Ovary (tissue), 3 donors: ENCODE measurements around the gene ANO7.

Experiments
- EP300 ChIP-seq: sonication (generic); formaldehyde crosslinking; IDR thresholded peaks from one replicate; pipeline ENCODE4 v1.6.1; 2017; ENCODE audit warnings: antibody characterized with exemption
- POLR2A ChIP-seq: fragments of 450-650 bp; IDR thresholded peaks from one replicate; pipeline ENCODE4 v1.6.1; 2017; ENCODE audit warnings: antibody characterized with exemption, mild to moderate bottlenecking, moderate library complexity
- TF ChIP-seq, protein P1 (sequence below), 3 donors: fragments of 450-650 bp in 2 of 3; fragments of 200-600 bp in 1 of 3; IDR thresholded peaks; one replicate each; pipeline versions ENCODE4 v1.5.1 to v1.8.0; 2016 to 2022; ENCODE audit warnings: antibody characterized with exemption in 3 of 3, mild to moderate bottlenecking in 1 of 3
- donor health status: DM: no; HTN: no; CAD: no.

DNA sequence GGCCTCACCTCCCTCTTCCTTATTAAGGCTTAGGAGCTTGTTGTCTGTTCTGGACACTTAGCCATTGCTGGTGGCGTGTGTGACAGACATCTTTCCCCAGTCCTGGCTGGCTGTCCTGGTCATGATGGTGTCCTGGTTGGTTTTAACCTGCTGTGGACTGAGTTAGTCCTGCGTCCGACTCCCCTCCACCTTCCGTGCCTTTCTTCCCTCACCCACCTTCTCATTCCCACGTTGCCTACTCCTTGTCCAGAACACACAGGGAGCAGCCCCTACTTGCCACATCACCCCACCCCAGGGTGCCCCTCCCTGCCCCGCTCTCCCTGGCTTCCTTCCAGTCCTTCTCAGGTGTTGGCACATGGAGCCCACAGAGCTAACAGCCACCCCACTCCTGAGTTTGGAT, 9.5 kb downstream of the ANO7 start:
- TF ChIP-seq, protein P1, sequence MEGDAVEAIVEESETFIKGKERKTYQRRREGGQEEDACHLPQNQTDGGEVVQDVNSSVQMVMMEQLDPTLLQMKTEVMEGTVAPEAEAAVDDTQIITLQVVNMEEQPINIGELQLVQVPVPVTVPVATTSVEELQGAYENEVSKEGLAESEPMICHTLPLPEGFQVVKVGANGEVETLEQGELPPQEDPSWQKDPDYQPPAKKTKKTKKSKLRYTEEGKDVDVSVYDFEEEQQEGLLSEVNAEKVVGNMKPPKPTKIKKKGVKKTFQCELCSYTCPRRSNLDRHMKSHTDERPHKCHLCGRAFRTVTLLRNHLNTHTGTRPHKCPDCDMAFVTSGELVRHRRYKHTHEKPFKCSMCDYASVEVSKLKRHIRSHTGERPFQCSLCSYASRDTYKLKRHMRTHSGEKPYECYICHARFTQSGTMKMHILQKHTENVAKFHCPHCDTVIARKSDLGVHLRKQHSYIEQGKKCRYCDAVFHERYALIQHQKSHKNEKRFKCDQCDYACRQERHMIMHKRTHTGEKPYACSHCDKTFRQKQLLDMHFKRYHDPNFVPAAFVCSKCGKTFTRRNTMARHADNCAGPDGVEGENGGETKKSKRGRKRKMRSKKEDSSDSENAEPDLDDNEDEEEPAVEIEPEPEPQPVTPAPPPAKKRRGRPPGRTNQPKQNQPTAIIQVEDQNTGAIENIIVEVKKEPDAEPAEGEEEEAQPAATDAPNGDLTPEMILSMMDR (IDR thresholded peaks at IDR 0.05) = no peak
- TF ChIP-seq EP300 (no peak), POLR2A (no peak)
